ENCODE results near the gene ART1. TPM values are rescaled to one million over a fixed set of nuclear protein-coding genes. Genes with fewer than 3 reads are reported as not detected.

ART1 gene
- total RNA-seq, 1 experiment from 2014 or later, result not detected

DNA sequence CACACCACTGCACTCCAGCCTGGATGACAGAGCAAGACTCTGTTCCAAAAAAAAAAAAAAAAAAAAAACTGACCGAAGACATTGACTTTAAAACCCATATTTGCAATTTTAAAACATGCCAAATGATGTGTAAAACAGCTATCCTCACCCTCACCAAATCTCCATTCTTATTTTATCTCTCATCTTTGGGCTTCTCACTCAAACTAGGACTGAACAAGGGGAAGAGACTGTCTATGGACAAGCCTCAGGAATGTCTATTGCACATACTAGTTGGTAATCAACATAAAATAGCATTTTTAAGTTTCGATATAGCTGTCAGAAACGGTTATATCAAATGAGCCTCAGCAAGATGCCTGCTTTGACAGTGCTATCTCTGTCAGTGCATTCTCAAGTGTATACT lies 34.1 kb downstream of the ART1 start:
- TF ChIP-seq EZH2phosphoT487 (IDR thresholded peaks at IDR 0.05; ENCODE audit: borderline replicate concordance, low read length) (no peak), EZH2 (IDR thresholded peaks at IDR 0.05; ENCODE audit: low read length, unreplicated experiment) (no peak)
- TF ChIP-seq, protein P1, sequence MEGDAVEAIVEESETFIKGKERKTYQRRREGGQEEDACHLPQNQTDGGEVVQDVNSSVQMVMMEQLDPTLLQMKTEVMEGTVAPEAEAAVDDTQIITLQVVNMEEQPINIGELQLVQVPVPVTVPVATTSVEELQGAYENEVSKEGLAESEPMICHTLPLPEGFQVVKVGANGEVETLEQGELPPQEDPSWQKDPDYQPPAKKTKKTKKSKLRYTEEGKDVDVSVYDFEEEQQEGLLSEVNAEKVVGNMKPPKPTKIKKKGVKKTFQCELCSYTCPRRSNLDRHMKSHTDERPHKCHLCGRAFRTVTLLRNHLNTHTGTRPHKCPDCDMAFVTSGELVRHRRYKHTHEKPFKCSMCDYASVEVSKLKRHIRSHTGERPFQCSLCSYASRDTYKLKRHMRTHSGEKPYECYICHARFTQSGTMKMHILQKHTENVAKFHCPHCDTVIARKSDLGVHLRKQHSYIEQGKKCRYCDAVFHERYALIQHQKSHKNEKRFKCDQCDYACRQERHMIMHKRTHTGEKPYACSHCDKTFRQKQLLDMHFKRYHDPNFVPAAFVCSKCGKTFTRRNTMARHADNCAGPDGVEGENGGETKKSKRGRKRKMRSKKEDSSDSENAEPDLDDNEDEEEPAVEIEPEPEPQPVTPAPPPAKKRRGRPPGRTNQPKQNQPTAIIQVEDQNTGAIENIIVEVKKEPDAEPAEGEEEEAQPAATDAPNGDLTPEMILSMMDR (conservative IDR thresholded peaks at IDR 0.05; ENCODE audit: low read depth, low read length), result no peak
- Histone ChIP-seq H3K4me3 (ENCODE audit: low read length) (no peak overlapping the region), H3K9ac (ENCODE audit: low read length) (no peak overlapping the region), H3K4me1 (ENCODE audit: insufficient read depth, low read length) (peaks cover 17% of the 10 kb centered on the region), H2AFZ (ENCODE audit: low read length) (no peak overlapping the region), H3K36me3 (ENCODE audit: low read depth, low read length) (peaks cover 74% of the 10 kb centered on the region), H3K9me3 (ENCODE audit: low read length) (no peaks in the 10 kb centered on the region), H3F3A (ENCODE audit: low read length, unreplicated experiment) (no peaks in the 10 kb centered on the region), H4K20me1 (ENCODE audit: low read length) (0 out of 2 replicates have a peak, but pooled peaks cover 4% of the 10 kb centered on the region), H3K27ac (ENCODE audit: low read length) (no peak overlapping the region), H3K79me2 (ENCODE audit: low read length) (no peaks in the 10 kb centered on the region), H3K9me2 (replicated peaks; ENCODE audit: low read length) (no peaks in the 10 kb centered on the region), H3K27me3 (ENCODE audit: low read length) (no peaks in the 10 kb centered on the region), H3K4me2 (ENCODE audit: low read length) (no peak overlapping the region)
- intact Hi-C loops (cut with micrococcal nuclease), result no loop called here
- no TSS peak for BruUV-seq (replicated peaks)
- ATAC-seq (no peak), DNase-seq (no peak)
- ChIA-PET POLR2A (ENCODE audit: unreplicated experiment) (no interaction called here), CTCF (no interaction called here)

DNA sequence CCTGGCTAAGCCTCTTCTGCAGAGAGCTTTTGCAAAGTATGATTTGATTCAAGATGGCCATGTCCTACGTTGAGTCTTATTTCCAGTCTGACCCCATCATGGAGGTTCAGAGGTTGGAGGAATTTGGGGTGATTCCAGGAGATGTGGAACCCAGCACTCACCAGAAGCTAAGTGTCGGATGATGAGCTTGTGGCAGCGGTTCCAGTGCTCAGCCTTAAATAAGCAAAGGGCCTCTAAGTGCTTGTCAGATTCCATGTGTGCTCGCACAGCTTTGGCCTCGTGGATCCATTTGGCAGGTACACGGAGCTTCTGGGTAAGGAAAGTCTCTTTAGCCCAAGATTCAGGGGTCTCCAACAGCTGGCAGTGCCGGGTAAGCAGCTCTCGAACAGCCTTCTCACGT lies 38.1 kb downstream of the ART1 start:
- Histone ChIP-seq H2AFZ (ENCODE audit: low read length) (no peak overlapping the region), H3K27me3 (ENCODE audit: low read length) (no peaks in the 10 kb centered on the region), H3K9ac (ENCODE audit: low read length) (no peak overlapping the region), H3K9me2 (replicated peaks; ENCODE audit: low read length) (no peaks in the 10 kb centered on the region), H3K4me2 (ENCODE audit: low read length) (no peak overlapping the region), H3K79me2 (ENCODE audit: low read length) (no peaks in the 10 kb centered on the region), H3K4me3 (ENCODE audit: low read length) (no peak overlapping the region), H3K4me1 (ENCODE audit: insufficient read depth, low read length) (no peaks in the 10 kb centered on the region), H3F3A (ENCODE audit: low read length, unreplicated experiment) (no peaks in the 10 kb centered on the region), H3K36me3 (ENCODE audit: low read depth, low read length) (peaks cover 76% of the 10 kb centered on the region), H3K9me3 (ENCODE audit: low read length) (no peaks in the 10 kb centered on the region), H4K20me1 (ENCODE audit: low read length) (no peaks in the 10 kb centered on the region), H3K27ac (ENCODE audit: low read length) (no peak overlapping the region)
- ChIA-PET CTCF (no interaction called here), POLR2A (ENCODE audit: unreplicated experiment) (no interaction called here)
- TF ChIP-seq EZH2 (IDR thresholded peaks at IDR 0.05; ENCODE audit: low read length, unreplicated experiment), result no peak
- TF ChIP-seq, protein P1 (conservative IDR thresholded peaks at IDR 0.05; ENCODE audit: low read depth, low read length), result 0 out of 2 replicates have a peak, but pooled peaks have one; percentile 17
- intact Hi-C loops (cut with micrococcal nuclease), result no loop called here
- no TSS peak for BruUV-seq (replicated peaks)
- no peak for DNase-seq
- ATAC-seq, result no peak

DNA sequence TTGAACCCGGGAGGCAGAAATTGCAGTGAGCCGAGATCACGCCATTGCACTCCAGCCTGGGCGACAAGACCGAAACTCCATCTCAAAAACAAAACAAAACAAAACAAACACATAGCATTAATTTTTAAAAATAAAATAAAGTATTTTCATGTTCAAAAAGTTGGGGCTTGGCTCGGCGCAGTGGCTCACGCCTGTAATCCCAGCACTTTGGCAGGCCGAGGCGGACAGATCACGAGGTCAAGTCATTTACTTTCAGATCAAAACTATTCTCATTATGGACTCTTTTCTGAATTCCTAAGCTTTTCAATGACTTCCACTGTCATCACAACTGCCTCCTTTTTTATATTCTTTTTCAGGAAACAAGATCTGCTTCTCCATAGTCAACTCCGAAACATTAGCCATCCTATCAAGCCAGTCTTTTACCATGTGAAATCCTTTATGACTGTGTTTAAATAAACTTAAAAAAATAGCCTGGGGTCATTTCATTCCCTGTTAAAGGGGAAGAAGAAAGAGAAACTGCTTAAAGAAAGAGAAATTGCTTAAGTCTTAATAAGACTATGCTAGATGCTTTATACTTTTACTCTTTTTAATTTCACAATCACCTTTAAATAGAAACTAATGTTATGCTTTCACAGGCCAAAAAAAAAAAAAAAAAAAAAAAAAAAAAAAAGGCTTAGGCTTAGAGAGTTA lies 39.3 kb downstream of the ART1 start:
- CTCF ChIA-PET, result no interaction called here
- no peaks in the 10 kb centered on the region for H3K79me2 ChIP-seq (ENCODE audit: low read length)
- H3K36me3 ChIP-seq (ENCODE audit: low read depth, low read length), result peaks cover 67% of the 10 kb centered on the region
- H3F3A ChIP-seq (ENCODE audit: low read length, unreplicated experiment), result no peaks in the 10 kb centered on the region
- no peaks in the 10 kb centered on the region for H3K4me1 ChIP-seq (ENCODE audit: insufficient read depth, low read length)
- H3K27me3 ChIP-seq (ENCODE audit: low read length), result no peaks in the 10 kb centered on the region
- H3K9ac ChIP-seq (ENCODE audit: low read length), result no peak overlapping the region
- no peak for TF ChIP-seq EZH2 (IDR thresholded peaks at IDR 0.05; ENCODE audit: low read length, unreplicated experiment)
- TF ChIP-seq, protein P1 (conservative IDR thresholded peaks at IDR 0.05; ENCODE audit: low read depth, low read length), result no peak
- no peak for TF ChIP-seq EZH2phosphoT487 (IDR thresholded peaks at IDR 0.05; ENCODE audit: borderline replicate concordance, low read length)
- H2AFZ ChIP-seq (ENCODE audit: low read length), result no peak overlapping the region
- H3K4me2 ChIP-seq (ENCODE audit: low read length), result no peak overlapping the region
- DNase-seq (no peak), ATAC-seq (0 out of 2 replicates have a peak, but pooled peaks have one; percentile 13)
- no peaks in the 10 kb centered on the region for H4K20me1 ChIP-seq (ENCODE audit: low read length)
- no peak overlapping the region for H3K4me3 ChIP-seq (ENCODE audit: low read length)
- H3K9me3 ChIP-seq (ENCODE audit: low read length), result no peaks in the 10 kb centered on the region
- POLR2A ChIA-PET (ENCODE audit: unreplicated experiment), result no interaction called here
- no peaks in the 10 kb centered on the region for H3K9me2 ChIP-seq (replicated peaks; ENCODE audit: low read length)
- no peak overlapping the region for H3K27ac ChIP-seq (ENCODE audit: low read length)
- intact Hi-C loops (cut with micrococcal nuclease), result no loop called here
- BruUV-seq (replicated peaks), result TSS peak; percentile 16

Data from PC-3 (cell line).